ENCODE measurements around the gene ARRB1. TPM values are rescaled to one million over a fixed set of nuclear protein-coding genes. Genes with fewer than 3 reads are reported as not detected.

Gene ARRB1
- total RNA-seq (10 to 100 TPM; 60.0 to 65.3 TPM), polyA plus RNA-seq (10 to 100 TPM in 1 of 3 donors, 1 to 10 TPM in 2; 7.6 to 12.2 (median 9.0) TPM), total RNA-seq (20.6 to 103 (median 65.5) reads per million in 6 experiments)

- ATAC-seq (no peak), DNase-seq (no peak)
- Mint-ChIP-seq H3K36me3 (peaks cover 0 to 6% (median 0%) of the 10 kb centered on the region in 3 donors), H3K27me3 (no peaks in the 10 kb centered on the region), H3K9me3 (no peaks in the 10 kb centered on the region), H3K4me1 (peaks cover 52 to 86% (median 76%) of the 10 kb centered on the region in 4 donors), H3K27ac (peak within 1 kb of the TSS; percentile 94 to 98 (median 97)), H3K4me3 (peak within 1 kb of the TSS; percentile 84 to 99 (median 95))
- POLR2A ChIA-PET: interaction anchor here (1.2 to 8.5 kb wide), 8 partner anchors 11 to 89 kb away, joined by 3 to 110 read pairs (median 35); partner anchors contain the start of gene RPS3
Measured at GRCh38 chr11:75351541-75351790, at the start of gene ARRB1. TSS of gene ARRB1 (minus strand) at chr11:75351661. CDS start at chr11:75351607, 54 bp downstream.

GRCh38 chr11:75400146-75400865 is 48.8 kb upstream of the ARRB1 start:
- Mint-ChIP-seq H3K27me3 (no peaks in the 10 kb centered on the region), H3K4me3 (peak overlapping the region; percentile 91 to 99 (median 96)), H3K4me1 (peaks cover 38 to 57% (median 50%) of the 10 kb centered on the region in 4 donors), H3K9me3 (no peaks in the 10 kb centered on the region), H3K27ac (peak overlapping the region; percentile 94 to 99 (median 96)), H3K36me3 (peaks cover 4 to 57% (median 20%) of the 10 kb centered on the region in 3 donors)
- ATAC-seq (peak; percentile 18 to 26), DNase-seq (peak in 3 of 10 donors; percentile 35 to 44 (median 36))
- POLR2A ChIA-PET: interaction anchor here (0.9 to 2.6 kb wide), 13 partner anchors 9 to 183 kb away, joined by 3 to 20 read pairs (median 4); partner anchors contain the start of genes ARRB1, GDPD5 and SERPINH1

GRCh38 chr11:75399344-75400145 is 48.1 kb upstream of the ARRB1 start, which contains the start of gene RPS3:
TSS of gene RPS3 (plus strand) at chr11:75399518. CDS start at chr11:75399548, 30 bp downstream.
- POLR2A ChIA-PET: interaction anchor here (0.9 to 2.6 kb wide), 15 partner anchors 8 to 184 kb away, joined by 3 to 20 read pairs (median 4); partner anchors contain the start of genes ARRB1, GDPD5 and SERPINH1
- peaks cover 38 to 55% (median 47%) of the 10 kb centered on the region in 4 donors for H3K4me1 Mint-ChIP-seq

GRCh38 chr11:75398906-75399305 is 47.4 kb upstream of the ARRB1 start:
- H3K27me3 Mint-ChIP-seq: no peaks in the 10 kb centered on the region
- H3K36me3 Mint-ChIP-seq: peaks cover 4 to 43% (median 13%) of the 10 kb centered on the region in 3 donors
- DNase-seq (no peak), ATAC-seq (no peak)
- H3K27ac Mint-ChIP-seq: peak overlapping the region in 9 of 10 donors; percentile 94 to 99 (median 96)
- POLR2A ChIA-PET: interaction anchor here (0.9 to 2.6 kb wide), 8 partner anchors 8 to 137 kb away, joined by 3 to 20 read pairs (median 4); partner anchors contain the start of gene ARRB1
- H3K4me3 Mint-ChIP-seq: peak overlapping the region; percentile 63 to 99 (median 96)
- no peaks in the 10 kb centered on the region for H3K9me3 Mint-ChIP-seq
- H3K4me1 Mint-ChIP-seq: peaks cover 36 to 49% (median 41%) of the 10 kb centered on the region in 4 donors

More at GRCh38 chr11:75399344-75400145, 48.1 kb upstream of the ARRB1 start, which contains the start of gene RPS3:
- peak within 1 kb of the TSS; percentile 94 to 99 (median 96) for H3K27ac Mint-ChIP-seq
- ATAC-seq (peak; percentile 91 to 92), DNase-seq (peak; percentile 77 to 95 (median 88))
- H3K27me3 Mint-ChIP-seq: no peaks in the 10 kb centered on the region
- H3K36me3 Mint-ChIP-seq: peaks cover 4 to 49% (median 19%) of the 10 kb centered on the region in 3 donors
- H3K4me3 Mint-ChIP-seq: peak within 1 kb of the TSS; percentile 91 to 99 (median 96)
- H3K9me3 Mint-ChIP-seq: no peaks in the 10 kb centered on the region

- Mint-ChIP-seq H3K36me3 (no peaks in the 10 kb centered on the region), H3K27ac (no peak overlapping the region)
- POLR2A ChIA-PET: interaction anchor here (0.6 kb wide), 2 partner anchors 124 to 254 kb away, joined by 3 to 4 read pairs; no protein-coding TSS in a partner anchor
Measured at GRCh38 chr11:75394085-75394840, 42.8 kb upstream of the ARRB1 start.

DNA sequence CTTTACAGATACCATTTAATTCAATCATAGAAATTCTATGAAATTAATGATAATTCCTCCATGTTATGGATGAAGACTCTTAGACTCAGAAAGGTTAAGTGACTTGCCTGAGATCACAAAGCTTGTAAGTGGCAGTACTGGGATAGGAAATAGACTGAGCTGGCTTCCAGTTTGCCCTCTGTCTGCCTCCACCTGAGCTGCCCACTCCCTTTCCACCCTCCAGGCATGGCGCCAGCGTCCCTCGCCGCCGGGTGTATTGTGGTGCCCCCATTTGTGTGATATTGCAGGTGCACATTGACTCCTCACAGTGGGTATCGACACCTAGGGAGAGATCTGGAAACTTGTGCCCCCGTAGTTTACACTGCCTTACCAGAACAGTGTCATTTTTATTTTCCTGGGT is 38.5 kb upstream of the ARRB1 start:
- Mint-ChIP-seq H3K4me1 (no peaks in the 10 kb centered on the region), H3K36me3 (no peaks in the 10 kb centered on the region), H3K4me3 (no peak overlapping the region), H3K27ac (no peak overlapping the region), H3K9me3 (no peaks in the 10 kb centered on the region), H3K27me3 (peaks cover 0 to 2% (median 0%) of the 10 kb centered on the region in 5 donors)
- ATAC-seq (no peak), DNase-seq (no peak)
- POLR2A ChIA-PET: interaction anchor here (0.6 to 1.4 kb wide), 4 partner anchors 9 to 181 kb away, joined by 3 to 6 read pairs (median 4); partner anchors contain the start of gene RPS3

More at GRCh38 chr11:75394085-75394840, 42.8 kb upstream of the ARRB1 start:
- H3K9me3 Mint-ChIP-seq: no peaks in the 10 kb centered on the region
- ATAC-seq: no peak
- peaks cover 2 to 3% (median 3%) of the 10 kb centered on the region in 4 donors for H3K4me1 Mint-ChIP-seq
- no peak for DNase-seq
- no peak overlapping the region for H3K4me3 Mint-ChIP-seq
- H3K27me3 Mint-ChIP-seq: peaks cover 0 to 2% (median 0%) of the 10 kb centered on the region in 5 donors

DNA sequence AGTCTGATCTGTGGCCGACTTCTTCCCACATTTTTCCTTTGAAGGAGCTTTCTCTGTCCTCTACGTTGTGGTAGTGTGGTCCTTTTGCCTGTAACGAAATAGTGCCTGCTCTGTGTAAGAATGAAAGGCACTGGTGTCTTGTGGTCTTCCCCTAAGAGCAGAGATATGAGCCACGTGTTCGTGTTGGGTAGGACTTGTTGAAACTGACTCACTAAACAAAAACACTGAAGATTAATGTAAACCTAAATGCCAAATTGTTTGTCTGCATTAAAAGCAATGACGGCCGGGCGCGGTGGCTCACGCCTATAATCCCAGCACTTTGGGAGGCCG is 37.8 kb upstream of the ARRB1 start:
- Mint-ChIP-seq H3K27me3 (peaks cover 0 to 2% (median 0%) of the 10 kb centered on the region in 5 donors), H3K4me1 (peaks cover 2 to 6% (median 6%) of the 10 kb centered on the region in 4 donors), H3K9me3 (no peaks in the 10 kb centered on the region), H3K36me3 (no peaks in the 10 kb centered on the region), H3K4me3 (no peak overlapping the region), H3K27ac (no peak overlapping the region)
- DNase-seq (no peak), ATAC-seq (no peak)
- POLR2A ChIA-PET: interaction anchor here (0.9 to 1.4 kb wide), 2 partner anchors 10 to 77 kb away, joined by 3 to 6 read pairs; partner anchors contain the start of gene RPS3

DNA sequence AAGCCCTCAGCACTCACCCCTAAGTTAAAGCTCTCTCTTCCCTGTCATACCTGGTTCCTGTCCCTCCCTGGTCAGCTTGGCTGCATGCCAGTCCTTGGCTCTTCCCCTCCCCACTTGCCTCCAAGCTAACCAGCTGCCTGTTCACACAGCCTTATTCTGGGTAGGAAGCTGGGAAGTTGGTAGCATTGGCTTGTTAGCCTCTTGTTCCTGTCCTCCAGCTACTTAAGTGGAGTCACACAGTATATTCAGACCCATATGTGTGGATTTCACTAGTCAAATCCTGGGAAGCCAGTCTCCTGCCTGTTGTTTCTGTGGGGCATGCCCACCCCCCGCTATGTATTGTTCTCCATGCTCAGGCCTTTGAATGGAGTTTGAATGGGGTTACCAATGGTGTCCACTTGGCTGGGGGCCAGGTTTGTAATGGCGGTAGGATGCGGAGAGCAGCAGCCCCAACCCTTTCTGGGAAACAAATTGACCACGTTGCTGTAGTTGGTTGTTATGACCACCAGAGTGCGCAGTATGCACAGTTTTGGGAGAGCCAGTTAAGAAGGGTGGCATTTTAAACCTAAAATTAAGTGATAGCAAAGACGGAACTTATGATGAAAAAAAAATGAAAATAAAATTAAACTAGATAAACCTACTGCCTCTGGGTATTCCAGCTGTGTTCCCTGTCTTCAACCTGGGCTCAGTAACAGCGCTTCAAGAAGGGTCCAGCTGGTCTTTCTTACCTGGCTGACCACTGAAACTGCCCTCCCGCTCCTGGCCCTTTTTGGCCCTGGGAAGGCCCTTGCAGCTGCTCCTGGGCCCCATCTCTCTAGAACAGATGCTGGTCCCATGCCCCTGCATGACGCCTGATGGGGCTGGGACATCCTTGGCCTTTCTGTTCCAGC is 37.2 kb upstream of the ARRB1 start:
- Mint-ChIP-seq H3K27ac (no peak overlapping the region), H3K36me3 (no peaks in the 10 kb centered on the region), H3K4me3 (no peak overlapping the region), H3K27me3 (peaks cover 0 to 2% (median 0%) of the 10 kb centered on the region in 5 donors), H3K9me3 (no peaks in the 10 kb centered on the region), H3K4me1 (peaks cover 2 to 12% (median 12%) of the 10 kb centered on the region in 4 donors)
- ATAC-seq: peak; percentile 75 to 83
- peak; percentile 34 to 85 (median 70) for DNase-seq
- POLR2A ChIA-PET: interaction anchor here (0.7 to 1.7 kb wide), 3 partner anchors 10 to 822 kb away, joined by 3 to 6 read pairs (median 5); partner anchors contain the start of gene RPS3

- H3K27me3 Mint-ChIP-seq: peaks cover 0 to 2% (median 0%) of the 10 kb centered on the region in 5 donors
- H3K4me1 Mint-ChIP-seq: peaks cover 8 to 20% (median 19%) of the 10 kb centered on the region in 4 donors
- H3K36me3 Mint-ChIP-seq: no peaks in the 10 kb centered on the region
- POLR2A ChIA-PET: interaction anchor here (0.7 to 8.0 kb wide), 3 partner anchors 108 to 823 kb away, joined by 3 to 73 read pairs (median 5); no protein-coding TSS in a partner anchor
- no peak overlapping the region for H3K4me3 Mint-ChIP-seq
- ATAC-seq: no peak
- peak overlapping the region in 1 of 10 donors; percentile 18 for H3K27ac Mint-ChIP-seq
- H3K9me3 Mint-ChIP-seq: no peaks in the 10 kb centered on the region
- DNase-seq: no peak
Measured at GRCh38 chr11:75387736-75388294, 36.4 kb upstream of the ARRB1 start.

- H3K27me3 Mint-ChIP-seq: peaks cover 0 to 2% (median 0%) of the 10 kb centered on the region in 5 donors
- H3K9me3 Mint-ChIP-seq: no peaks in the 10 kb centered on the region
- H3K4me1 Mint-ChIP-seq: peaks cover 8 to 21% (median 20%) of the 10 kb centered on the region in 4 donors
- ATAC-seq (no peak), DNase-seq (no peak)
- POLR2A ChIA-PET: interaction anchor here (0.6 to 8.0 kb wide), 4 partner anchors 60 to 111 kb away, joined by 4 to 73 read pairs (median 29); no protein-coding TSS in a partner anchor
- H3K36me3 Mint-ChIP-seq: no peaks in the 10 kb centered on the region
- peak overlapping the region in 1 of 10 donors; percentile 18 for H3K27ac Mint-ChIP-seq
- H3K4me3 Mint-ChIP-seq: no peak overlapping the region
Measured at GRCh38 chr11:75386942-75387630, 35.6 kb upstream of the ARRB1 start.

Data from naive thymus-derived CD8-positive, alpha-beta T cell (primary cell).